SK-N-SH (cell line): ENCODE data around the gene RAPGEF2.

Experiments used
- CHD2 ChIP-seq: fragments of 150-350 bp; IDR thresholded peaks from 2 replicates; pipeline ENCODE4 v1.6.1; 2018; ENCODE audit warnings: low read length; ENCODE audit not compliant: partially characterized antibody
- CTCF ChIP-seq: fragments of 200-600 bp; sonication (generic); IDR thresholded peaks from 2 replicates; pipeline ENCODE4 v1.6.1; 2017; ENCODE audit warnings: antibody characterized with exemption, mild to moderate bottlenecking, moderate library complexity
- EZH2phosphoT487 ChIP-seq: fragments of 200-600 bp; sonication (generic); IDR thresholded peaks from 2 replicates; pipeline ENCODE4 v1.6.1; 2017; ENCODE audit warnings: low read depth, mixed run types, mild to moderate bottlenecking, antibody characterized with exemption, moderate library complexity, borderline replicate concordance
- FOSL2 ChIP-seq: IDR thresholded peaks from 2 replicates; pipeline ENCODE4 v1.4.0; 2012; ENCODE audit warnings: low read depth, mild to moderate bottlenecking, moderate library complexity, borderline replicate concordance
- GABPA ChIP-seq: IDR thresholded peaks from 2 replicates; pipeline ENCODE4 v1.4.0; 2012; ENCODE audit warnings: low read depth, mild to moderate bottlenecking
- POLR2AphosphoS5 ChIP-seq: IDR thresholded peaks from 2 replicates; pipeline ENCODE4 v1.6.1; 2012; ENCODE audit warnings: low read depth, low read length
- RAD21 ChIP-seq: IDR thresholded peaks from 2 replicates; pipeline ENCODE4 v1.6.1; 2012; ENCODE audit warnings: mild to moderate bottlenecking, low read length
- USF2 ChIP-seq: fragments of 150-350 bp; IDR thresholded peaks from 2 replicates; pipeline ENCODE4 v1.6.1; 2017; ENCODE audit warnings: antibody characterized with exemption, low read length, low read depth, borderline replicate concordance
- TF ChIP-seq, protein P1 (sequence below): IDR thresholded peaks from 2 replicates; pipeline ENCODE4; 2012

- no peak for TF ChIP-seq CTCF
- no peak for TF ChIP-seq USF2
- TF ChIP-seq RAD21, result no peak
- TF ChIP-seq POLR2AphosphoS5, result no peak
- TF ChIP-seq, protein P1, sequence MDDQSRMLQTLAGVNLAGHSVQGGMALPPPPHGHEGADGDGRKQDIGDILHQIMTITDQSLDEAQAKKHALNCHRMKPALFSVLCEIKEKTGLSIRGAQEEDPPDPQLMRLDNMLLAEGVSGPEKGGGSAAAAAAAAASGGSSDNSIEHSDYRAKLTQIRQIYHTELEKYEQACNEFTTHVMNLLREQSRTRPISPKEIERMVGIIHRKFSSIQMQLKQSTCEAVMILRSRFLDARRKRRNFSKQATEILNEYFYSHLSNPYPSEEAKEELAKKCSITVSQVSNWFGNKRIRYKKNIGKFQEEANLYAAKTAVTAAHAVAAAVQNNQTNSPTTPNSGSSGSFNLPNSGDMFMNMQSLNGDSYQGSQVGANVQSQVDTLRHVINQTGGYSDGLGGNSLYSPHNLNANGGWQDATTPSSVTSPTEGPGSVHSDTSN, result no peak
- TF ChIP-seq FOSL2, result no peak
- no peak for TF ChIP-seq CHD2
- no peak for TF ChIP-seq EZH2phosphoT487
- TF ChIP-seq GABPA, result no peak
Measured at GRCh38 chr4:159222043-159222552, 119.2 kb downstream of the RAPGEF2 start.
